WTC11 (cell line): ENCODE data around the gene SMYD3. TPM values are rescaled to one million over a fixed set of nuclear protein-coding genes. Genes with fewer than 3 reads are reported as not detected.

Source experiments
- ATAC-seq: fragments of 200-7000 bp; cut with Tn5 transposase; 2 replicates; pipeline ENCODE4 v1.10.0; 2021; ENCODE audit warnings: mild to moderate bottlenecking, moderate library complexity
- CTCF ChIA-PET: fragments of 300-600 bp; sonication (Branson Sonifier 250); formaldehyde crosslinking; loops from one replicate; lab custom pipeline; 2021; ENCODE audit warnings: antibody characterized with exemption; lab: Charles Lee
- POLR2A ChIA-PET: fragments of 350-600 bp; sonication (Branson Sonifier 250); formaldehyde crosslinking; loops from one replicate; lab custom pipeline; 2021; ENCODE audit warnings: antibody characterized with exemption; lab: Charles Lee
- DNase-seq: peaks from one replicate; pipeline ENCODE4 v3.0.0; 2021; ENCODE audit warnings: low spot score
- H3K27ac Mint-ChIP-seq: 2 replicates; pipeline ENCODE4 v1.8.0; 2021; ENCODE audit warnings: mixed read lengths
- H3K27me3 Mint-ChIP-seq: 2 replicates; pipeline ENCODE4 v1.8.0; 2021; ENCODE audit warnings: low read depth, mild to moderate bottlenecking, moderate library complexity, mixed read lengths
- H3K36me3 Mint-ChIP-seq: 2 replicates; pipeline ENCODE4 v1.8.0; 2021; ENCODE audit warnings: mixed read lengths
- H3K4me1 Mint-ChIP-seq: 2 replicates; pipeline ENCODE4 v1.8.0; 2022; ENCODE audit warnings: mixed read lengths
- H3K4me3 Mint-ChIP-seq: 2 replicates; pipeline ENCODE4 v1.8.0; 2021; ENCODE audit warnings: mild to moderate bottlenecking, moderate library complexity, mixed read lengths
- H3K9me3 Mint-ChIP-seq: 2 replicates; pipeline ENCODE4 v1.8.0; 2021; ENCODE audit warnings: mixed read lengths
- ARID4B ChIP-seq: sonication (generic); formaldehyde crosslinking; IDR thresholded peaks from 2 replicates; pipeline ENCODE4 v1.8.0; 2023; ENCODE audit warnings: missing genetic modification reagents, mild to moderate bottlenecking, borderline replicate concordance
- ATF2 ChIP-seq: sonication (generic); formaldehyde crosslinking; IDR thresholded peaks from 2 replicates; pipeline ENCODE4 v1.8.1; 2022; ENCODE audit warnings: low read depth, missing genetic modification reagents, borderline replicate concordance
- ATF3 ChIP-seq: sonication (generic); formaldehyde crosslinking; conservative IDR thresholded peaks from 2 replicates; pipeline ENCODE4 v1.8.1; 2022; ENCODE audit warnings: mild to moderate bottlenecking, missing genetic modification reagents
- CDX4 ChIP-seq: fragments of 250-450 bp; sonication (Bioruptor Pico); IDR thresholded peaks from 2 replicates; pipeline ENCODE4 v1.9.0; 2021; ENCODE audit warnings: moderate library complexity, mild to moderate bottlenecking, inconsistent platforms, borderline replicate concordance
- CREB1 ChIP-seq: sonication (generic); formaldehyde crosslinking; IDR thresholded peaks from 2 replicates; pipeline ENCODE4 v1.8.0; 2023; ENCODE audit warnings: mild to moderate bottlenecking, missing genetic modification reagents
- ELF4 ChIP-seq: sonication (generic); formaldehyde crosslinking; IDR thresholded peaks from 2 replicates; pipeline ENCODE4 v1.8.1; 2022; ENCODE audit warnings: low read depth, mild to moderate bottlenecking, moderate library complexity, missing genetic modification reagents
- ETV6 ChIP-seq: sonication (generic); formaldehyde crosslinking; IDR thresholded peaks from 2 replicates; pipeline ENCODE4 v1.8.1; 2022; ENCODE audit warnings: mild to moderate bottlenecking, missing genetic modification reagents
- GABPB1 ChIP-seq: sonication (generic); formaldehyde crosslinking; IDR thresholded peaks from 2 replicates; pipeline ENCODE4 v1.8.1; 2023; ENCODE audit warnings: mild to moderate bottlenecking, missing genetic modification reagents
- JUN ChIP-seq: sonication (generic); formaldehyde crosslinking; IDR thresholded peaks from 2 replicates; pipeline ENCODE4 v1.8.0; 2023; ENCODE audit warnings: mild to moderate bottlenecking, missing genetic modification reagents
- MYBL2 ChIP-seq: sonication (generic); formaldehyde crosslinking; IDR thresholded peaks from 2 replicates; pipeline ENCODE4 v1.8.1; 2023; ENCODE audit warnings: mild to moderate bottlenecking, moderate library complexity, missing genetic modification reagents
- NR1H2 ChIP-seq: sonication (generic); formaldehyde crosslinking; IDR thresholded peaks from 2 replicates; pipeline ENCODE4 v1.9.0; 2021; ENCODE audit warnings: mild to moderate bottlenecking, moderate library complexity, missing genetic modification reagents
- OVOL2 ChIP-seq: fragments of 250-450 bp; sonication (Bioruptor Pico); IDR thresholded peaks from 2 replicates; pipeline ENCODE4 v1.9.0; 2021; ENCODE audit warnings: mild to moderate bottlenecking, borderline replicate concordance
- SMAD4 ChIP-seq: sonication (generic); formaldehyde crosslinking; IDR thresholded peaks from 2 replicates; pipeline ENCODE4 v1.8.0; 2022; ENCODE audit warnings: mild to moderate bottlenecking, missing genetic modification reagents
- USF2 ChIP-seq: sonication (generic); formaldehyde crosslinking; IDR thresholded peaks from 2 replicates; pipeline ENCODE4 v1.8.1; 2023; ENCODE audit warnings: mild to moderate bottlenecking, missing genetic modification reagents, moderate library complexity
- ZNF138 ChIP-seq: sonication (generic); formaldehyde crosslinking; conservative IDR thresholded peaks from 2 replicates; pipeline ENCODE4 v1.8.1; 2022; ENCODE audit warnings: mild to moderate bottlenecking, moderate library complexity, missing genetic modification reagents
- ZNF281 ChIP-seq: sonication (generic); formaldehyde crosslinking; IDR thresholded peaks from 2 replicates; pipeline ENCODE4 v1.8.0; 2023; ENCODE audit warnings: mild to moderate bottlenecking, missing genetic modification reagents
- ZNF423 ChIP-seq: fragments of 250-450 bp; sonication (Bioruptor Pico); IDR thresholded peaks from 2 replicates; pipeline ENCODE4 v2.1.2; 2022; ENCODE audit warnings: mild to moderate bottlenecking, moderate library complexity
- ZNF532 ChIP-seq: fragments of 250-450 bp; sonication (Bioruptor Pico); IDR thresholded peaks from 2 replicates; pipeline ENCODE4 v1.9.0; 2021; ENCODE audit warnings: mild to moderate bottlenecking, borderline replicate concordance
- ZSCAN18 ChIP-seq: fragments of 250-450 bp; sonication (Bioruptor Pico); IDR thresholded peaks from 2 replicates; pipeline ENCODE4 v2.1.2; 2022; ENCODE audit warnings: mild to moderate bottlenecking, moderate library complexity
- total RNA-seq: library from RNA; stranded (reverse); gene quantifications from 3 replicates; pipeline ENCODE4 v1.2.3, GENCODE V29; 2021

Gene SMYD3
- total RNA-seq, 1 experiment from 2014 or later: 21.4 TPM

GRCh38 chr1:245917403-245917802 is 589.7 kb downstream of the SMYD3 start:
- H3K27me3 Mint-ChIP-seq: no peaks in the 10 kb centered on the region
- H3K4me1 Mint-ChIP-seq: no peaks in the 10 kb centered on the region
- no peak for ATAC-seq
- ChIA-PET CTCF (no interaction called here), POLR2A (no interaction called here)
- H3K36me3 Mint-ChIP-seq: no peaks in the 10 kb centered on the region; the same call in 1 of the 2 replicates
- H3K27ac Mint-ChIP-seq: no peak overlapping the region
- peaks cover 16% of the 10 kb centered on the region for H3K9me3 Mint-ChIP-seq
- TF ChIP-seq ZNF532 (no peak), ATF3 (CRISPR knock-in tag) (no peak), NR1H2 (no peak), JUN (no peak), GABPB1 (CRISPR knock-in tag) (no peak), ARID4B (CRISPR knock-in tag) (no peak), ZNF138 (CRISPR knock-in tag) (no peak), ELF4 (CRISPR knock-in tag) (no peak), MYBL2 (CRISPR knock-in tag) (no peak), ZNF423 (CRISPR knock-in tag) (no peak), CREB1 (no peak), SMAD4 (CRISPR knock-in tag) (no peak), ATF2 (no peak), ZNF281 (CRISPR knock-in tag) (no peak), CDX4 (CRISPR knock-in tag) (no peak), OVOL2 (CRISPR knock-in tag) (no peak), USF2 (CRISPR knock-in tag) (no peak), ETV6 (CRISPR knock-in tag) (no peak), ZSCAN18 (CRISPR knock-in tag) (no peak)
- TF ChIP-seq, all 79 proteins: peak for 0
- no peak overlapping the region for H3K4me3 Mint-ChIP-seq
- no peak for DNase-seq
